SK-N-SH treated with all-trans-retinoic acid at 6 μM for 48 hours (cell line): Measurements from ENCODE around the gene FNIP1.

ENCODE experiments used
- ATAC-seq: fragments of 200-7000 bp; cut with Tn5 transposase; 3 replicates; pipeline ENCODE4 v1.9.1; 2020; ENCODE audit warnings: mild to moderate bottlenecking, moderate library complexity
- ARNTL ChIP-seq: fragments of 450-650 bp; formaldehyde crosslinking; IDR thresholded peaks from 2 replicates; pipeline ENCODE4 v1.5.0; 2020; ENCODE audit warnings: low read depth, mild to moderate bottlenecking, moderate library complexity, borderline replicate concordance
- CREB5 ChIP-seq: fragments of 250-450 bp; sonication (Bioruptor Pico); IDR thresholded peaks from 2 replicates; pipeline ENCODE4 v1.5.1; 2020; ENCODE audit warnings: low read depth, mild to moderate bottlenecking, moderate library complexity
- CSRNP3 ChIP-seq: fragments of 250-450 bp; sonication (Bioruptor Pico); IDR thresholded peaks from 2 replicates; pipeline ENCODE4 v1.5.1; 2021; ENCODE audit warnings: mild to moderate bottlenecking, moderate library complexity
- ESRRG ChIP-seq: fragments of 250-450 bp; sonication (Bioruptor Pico); IDR thresholded peaks from 2 replicates; pipeline ENCODE4 v1.6.1; 2021; ENCODE audit warnings: mild to moderate bottlenecking
- GLIS3 ChIP-seq: fragments of 250-450 bp; sonication (Bioruptor Pico); IDR thresholded peaks from 2 replicates; pipeline ENCODE4 v1.5.0; 2020; ENCODE audit warnings: mild to moderate bottlenecking, moderate library complexity
- ISL1 ChIP-seq: fragments of 250-450 bp; sonication (Bioruptor Pico); IDR thresholded peaks from 2 replicates; pipeline ENCODE4 v2.1.2; 2022; ENCODE audit warnings: mild to moderate bottlenecking, moderate library complexity
- OSR1 ChIP-seq: fragments of 250-450 bp; sonication (Bioruptor Pico); IDR thresholded peaks from 2 replicates; pipeline ENCODE4 v1.8.0; 2022; ENCODE audit warnings: moderate library complexity, mild to moderate bottlenecking, inconsistent platforms
- PATZ1 ChIP-seq: fragments of 250-450 bp; sonication (Bioruptor Pico); IDR thresholded peaks from 2 replicates; pipeline ENCODE4 v1.8.0; 2020; ENCODE audit warnings: mild to moderate bottlenecking, moderate library complexity, borderline replicate concordance
- PPARA ChIP-seq: fragments of 250-450 bp; sonication (Bioruptor Pico); IDR thresholded peaks from 2 replicates; pipeline ENCODE4 v1.5.0; 2020; ENCODE audit warnings: mild to moderate bottlenecking, borderline replicate concordance
- RARB ChIP-seq: fragments of 250-450 bp; sonication (Bioruptor Pico); IDR thresholded peaks from 2 replicates; pipeline ENCODE4 v1.8.0; 2021; ENCODE audit warnings: mild to moderate bottlenecking, moderate library complexity
- SNAI2 ChIP-seq: fragments of 250-450 bp; sonication (Bioruptor Pico); IDR thresholded peaks from 2 replicates; pipeline ENCODE4 v1.5.0; 2020; ENCODE audit warnings: mild to moderate bottlenecking, moderate library complexity
- TCF4 ChIP-seq: fragments of 250-450 bp; sonication (Bioruptor Pico); IDR thresholded peaks from 2 replicates; pipeline ENCODE4 v1.8.0; 2021; ENCODE audit warnings: mild to moderate bottlenecking, moderate library complexity, borderline replicate concordance
- TSHZ2 ChIP-seq: fragments of 250-450 bp; sonication (Bioruptor Pico); IDR thresholded peaks from 2 replicates; pipeline ENCODE4 v1.5.0; 2020; ENCODE audit warnings: mild to moderate bottlenecking, moderate library complexity
- ZFP3 ChIP-seq: fragments of 250-450 bp; sonication (Bioruptor Pico); IDR thresholded peaks from 2 replicates; pipeline ENCODE4 v1.5.0; 2020; ENCODE audit warnings: mild to moderate bottlenecking, moderate library complexity
- ZFP30 ChIP-seq: fragments of 450-650 bp; formaldehyde crosslinking; IDR thresholded peaks from 2 replicates; pipeline ENCODE4 v1.5.0; 2022; ENCODE audit warnings: mild to moderate bottlenecking, moderate library complexity
- ZNF70 ChIP-seq: fragments of 450-650 bp; formaldehyde crosslinking; IDR thresholded peaks from 2 replicates; pipeline ENCODE4 v1.5.0; 2020; ENCODE audit warnings: mild to moderate bottlenecking, moderate library complexity
- ZNF8 ChIP-seq: fragments of 450-650 bp; formaldehyde crosslinking; IDR thresholded peaks from 2 replicates; pipeline ENCODE4 v1.5.0; 2020; ENCODE audit warnings: mild to moderate bottlenecking, moderate library complexity

Gene FNIP1

GRCh38 chr5:131685516-131686171 is 111.2 kb downstream of the FNIP1 start:
- ATAC-seq, result no peak
- TF ChIP-seq ESRRG, result no peak

GRCh38 chr5:131684595-131684994 is 112.2 kb downstream of the FNIP1 start:
- TF ChIP-seq RARB (CRISPR knock-in tag) (no peak), ISL1 (CRISPR knock-in tag) (no peak), ESRRG (no peak), PPARA (CRISPR knock-in tag) (no peak), ARNTL (no peak), CREB5 (no peak)
- TF ChIP-seq, all 23 proteins: peak for 0
- no peak for ATAC-seq

GRCh38 chr5:131684051-131684450 is 112.8 kb downstream of the FNIP1 start:
- no peak for ATAC-seq
- no peak for TF ChIP-seq TCF4
- TF ChIP-seq OSR1 (CRISPR knock-in tag), result no peak
- TF ChIP-seq ZNF70 (CRISPR knock-in tag), result no peak
- TF ChIP-seq ARNTL, result no peak

GRCh38 chr5:131682826-131683225 is 114.0 kb downstream of the FNIP1 start:
- TF ChIP-seq RARB (CRISPR knock-in tag) (no peak), ZNF8 (no peak), TCF4 (no peak), PATZ1 (CRISPR knock-in tag) (no peak)
- ATAC-seq, result no peak

- no peak for ATAC-seq
- no peak for TF ChIP-seq TSHZ2
- TF ChIP-seq GLIS3 (CRISPR knock-in tag), result no peak
- no peak for TF ChIP-seq CSRNP3
- no peak for TF ChIP-seq CREB5
- TF ChIP-seq ZFP3 (CRISPR knock-in tag), result no peak
Measured at GRCh38 chr5:131682175-131682574, 114.6 kb downstream of the FNIP1 start.

GRCh38 chr5:131679911-131680310 is 116.9 kb downstream of the FNIP1 start:
- peak; percentile 84 for ATAC-seq
- TF ChIP-seq ESRRG (no peak), ISL1 (CRISPR knock-in tag) (peak; percentile 66), CSRNP3 (no peak), ZNF70 (CRISPR knock-in tag) (no peak), PATZ1 (CRISPR knock-in tag) (0 out of 2 replicates have a peak, but pooled peaks have one; percentile 35), OSR1 (CRISPR knock-in tag) (no peak), ZNF8 (no peak; the same call in 1 of the 2 replicates), ZFP3 (CRISPR knock-in tag) (no peak), SNAI2 (CRISPR knock-in tag) (peak; percentile 94), CREB5 (no peak), ZFP30 (0 out of 2 replicates have a peak, but pooled peaks have one; percentile 1)
